Upper lobe of left lung (tissue), 6 donors: Measurements from ENCODE around the gene TCP11L2. TPM values are rescaled to one million over a fixed set of nuclear protein-coding genes. Genes with fewer than 3 reads are reported as not detected.

Experiments
- ATAC-seq, 2 donors: fragments of 200-7000 bp; cut with Tn5 transposase; one replicate each; pipeline ENCODE4 v1.9.1; 2022; ENCODE audit warnings: mild to moderate bottlenecking in 2 of 2, moderate library complexity in 2 of 2; ENCODE audit not compliant: low FRiP score in 2 of 2
- DNase-seq, 2 donors: peaks; one replicate each; pipeline ENCODE4 v3.0.0-alpha.2; 2019 to 2020
- H3K27ac ChIP-seq, 4 donors: fragments of 200-600 bp; sonication (generic); one replicate each; pipeline ENCODE4 v1.5.1; 2016 to 2019
- H3K27me3 ChIP-seq, 4 donors: fragments of 200-600 bp; sonication (generic); one replicate each; pipeline ENCODE4 v1.5.1; 2017 to 2019
- H3K36me3 ChIP-seq, 4 donors: fragments of 200-600 bp; sonication (generic); one replicate each; pipeline ENCODE4 v1.5.1; 2016 to 2019
- H3K4me1 ChIP-seq, 4 donors: fragments of 200-600 bp; sonication (generic); one replicate each; pipeline ENCODE4 v1.5.1; 2018 to 2019
- H3K4me3 ChIP-seq, 4 donors: fragments of 200-600 bp; sonication (generic); one replicate each; pipeline ENCODE4 v1.5.1; 2017 to 2019; ENCODE audit warnings: mild to moderate bottlenecking in 2 of 4, moderate library complexity in 1 of 4
- H3K9me3 ChIP-seq, 4 donors: fragments of 200-600 bp; sonication (generic); one replicate each; pipeline ENCODE4 v1.5.1; 2018 to 2019
- EP300 ChIP-seq, 4 donors: sonication (generic); formaldehyde crosslinking; IDR thresholded peaks; one replicate each; pipeline ENCODE4 v1.5.1; 2017; ENCODE audit warnings: antibody characterized with exemption in 4 of 4, control low read depth in 2 of 4
- POLR2A ChIP-seq, 4 donors: fragments of 450-650 bp; IDR thresholded peaks; one replicate each; pipeline ENCODE4 v1.5.1; 2016 to 2017; ENCODE audit warnings: antibody characterized with exemption in 4 of 4, mild to moderate bottlenecking in 2 of 4
- POLR2AphosphoS5 ChIP-seq, 2 donors: sonication (generic); formaldehyde crosslinking; IDR thresholded peaks; one replicate each; pipeline ENCODE4 v1.5.1; 2017; ENCODE audit warnings: antibody characterized with exemption in 2 of 2
- WGBS, 2 donors: methylation state at CpG; one replicate each; pipeline ENCODE4 v1.1.5; 2017 to 2018; 5-methylcytosine and 5-hydroxymethylcytosine counted together
- total RNA-seq, 6 donors: library from RNA; depleted of rRNA in 4 of 6; stranded (reverse); fragments of >200 nt in 4 of 6; gene quantifications; one replicate each; pipeline versions ENCODE4 v1.1.0 to v1.2.1, GENCODE V29; 2016 to 2021
- TF ChIP-seq, protein P1 (sequence below), 6 experiments: fragments of 450-650 bp in 4 of 6; fragments of 200-600 bp in 2 of 6; sonication (generic) in 2 of 6; IDR thresholded peaks; one replicate each; pipeline ENCODE4 v1.5.1; 2016 to 2019; ENCODE audit warnings: antibody characterized with exemption in 6 of 6
- donor health status: DM: no; HTN: no; CAD: no; lungs with moderate emphysema.
- donor health status: DM: no; HTN: yes; CAD: no; lungs with severe emphysema.

Gene TCP11L2
- total RNA-seq, 6 donors from 2014 or later = 43.2 to 77.5 (median 56.2) TPM

DNA sequence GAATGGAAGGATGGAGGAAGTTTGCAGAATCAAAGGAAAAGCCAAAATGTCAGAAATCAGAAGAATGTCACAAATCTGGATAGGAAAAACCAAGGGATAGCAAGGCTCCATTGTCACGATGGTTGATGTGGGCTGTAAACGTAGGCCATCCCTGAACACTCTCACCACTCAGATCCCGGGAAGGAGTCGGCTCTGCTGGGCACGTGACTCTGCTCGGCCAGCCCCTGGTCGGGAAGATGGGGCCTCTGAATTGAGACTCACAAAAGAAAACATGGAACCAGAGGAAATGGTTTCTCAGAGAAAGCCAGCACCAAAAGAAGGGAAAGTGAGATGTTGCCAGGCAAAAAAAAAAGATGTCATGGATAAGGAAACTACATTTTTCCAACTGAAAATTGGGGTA, 26.2 kb downstream of the TCP11L2 start:
- Histone ChIP-seq H3K36me3 (peaks cover 16 to 72% (median 25%) of the 10 kb centered on the region in 4 donors), H3K27ac (no peak overlapping the region)
- WGBS, 2 donors = 83 to 94% methylated on average over 7 of the region's 7 CpGs

DNA sequence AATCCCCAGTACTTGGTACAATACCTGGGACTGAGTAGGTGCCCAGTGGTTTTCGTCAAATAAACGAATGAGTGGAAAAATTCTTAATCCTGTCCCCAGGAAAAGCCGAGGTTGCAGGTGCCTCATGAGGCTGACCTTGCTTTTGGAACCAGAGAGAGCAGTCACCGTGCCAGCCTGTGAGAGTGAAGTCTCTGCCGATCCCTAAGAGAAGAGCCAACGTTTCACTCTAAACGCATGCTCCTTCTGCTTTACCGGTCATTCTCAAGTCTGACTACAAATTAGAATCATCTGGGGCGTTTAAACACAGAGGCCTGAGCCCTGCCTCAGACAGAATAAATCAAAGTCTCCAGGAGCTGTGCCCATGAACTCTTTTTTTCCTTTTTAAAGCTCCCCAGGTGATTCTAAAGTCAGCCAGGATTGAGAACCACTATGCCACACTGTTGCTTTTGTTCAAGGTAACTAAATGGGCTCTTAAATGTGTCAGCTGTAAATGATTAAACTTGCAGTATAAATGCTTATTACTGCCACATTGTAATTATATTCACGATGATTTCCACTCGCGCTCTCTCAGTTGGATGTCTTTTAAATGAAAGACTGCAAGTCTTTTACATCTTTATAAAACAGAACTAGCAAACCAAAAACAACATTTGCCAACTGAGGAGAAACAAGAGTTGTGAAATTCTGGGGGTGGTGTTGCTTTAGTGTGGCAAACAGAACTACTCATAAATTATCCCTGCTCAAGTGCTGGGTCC, 26.9 kb downstream of the TCP11L2 start:
- Histone ChIP-seq H3K9me3 (no peaks in the 10 kb centered on the region), H3K27me3 (no peaks in the 10 kb centered on the region), H3K36me3 (peaks cover 9 to 66% (median 21%) of the 10 kb centered on the region in 4 donors), H3K4me3 (no peak overlapping the region), H3K27ac (no peak overlapping the region), H3K4me1 (peaks cover 0 to 10% (median 2%) of the 10 kb centered on the region in 4 donors)
- DNase-seq (no peak), ATAC-seq (no peak)
- TF ChIP-seq POLR2A (IDR thresholded peaks at IDR 0.05) = no peak
- 68 to 73% methylated on average over 12 of the region's 12 CpGs for WGBS, 2 donors

More for the DNA sequence above, 26.2 kb downstream of the TCP11L2 start:
- Histone ChIP-seq H3K4me3 (no peak overlapping the region), H3K9me3 (no peaks in the 10 kb centered on the region), H3K27me3 (no peaks in the 10 kb centered on the region), H3K4me1 (peaks cover 0 to 10% (median 2%) of the 10 kb centered on the region in 4 donors)
- DNase-seq (no peak), ATAC-seq (no peak)
- TF ChIP-seq EP300 (IDR thresholded peaks at IDR 0.05) = no peak
- no peak for TF ChIP-seq POLR2A (IDR thresholded peaks at IDR 0.05)
- TF ChIP-seq, protein P1, sequence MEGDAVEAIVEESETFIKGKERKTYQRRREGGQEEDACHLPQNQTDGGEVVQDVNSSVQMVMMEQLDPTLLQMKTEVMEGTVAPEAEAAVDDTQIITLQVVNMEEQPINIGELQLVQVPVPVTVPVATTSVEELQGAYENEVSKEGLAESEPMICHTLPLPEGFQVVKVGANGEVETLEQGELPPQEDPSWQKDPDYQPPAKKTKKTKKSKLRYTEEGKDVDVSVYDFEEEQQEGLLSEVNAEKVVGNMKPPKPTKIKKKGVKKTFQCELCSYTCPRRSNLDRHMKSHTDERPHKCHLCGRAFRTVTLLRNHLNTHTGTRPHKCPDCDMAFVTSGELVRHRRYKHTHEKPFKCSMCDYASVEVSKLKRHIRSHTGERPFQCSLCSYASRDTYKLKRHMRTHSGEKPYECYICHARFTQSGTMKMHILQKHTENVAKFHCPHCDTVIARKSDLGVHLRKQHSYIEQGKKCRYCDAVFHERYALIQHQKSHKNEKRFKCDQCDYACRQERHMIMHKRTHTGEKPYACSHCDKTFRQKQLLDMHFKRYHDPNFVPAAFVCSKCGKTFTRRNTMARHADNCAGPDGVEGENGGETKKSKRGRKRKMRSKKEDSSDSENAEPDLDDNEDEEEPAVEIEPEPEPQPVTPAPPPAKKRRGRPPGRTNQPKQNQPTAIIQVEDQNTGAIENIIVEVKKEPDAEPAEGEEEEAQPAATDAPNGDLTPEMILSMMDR (IDR thresholded peaks at IDR 0.05) = no peak
- TF ChIP-seq POLR2AphosphoS5 (IDR thresholded peaks at IDR 0.05) = no peak

DNA sequence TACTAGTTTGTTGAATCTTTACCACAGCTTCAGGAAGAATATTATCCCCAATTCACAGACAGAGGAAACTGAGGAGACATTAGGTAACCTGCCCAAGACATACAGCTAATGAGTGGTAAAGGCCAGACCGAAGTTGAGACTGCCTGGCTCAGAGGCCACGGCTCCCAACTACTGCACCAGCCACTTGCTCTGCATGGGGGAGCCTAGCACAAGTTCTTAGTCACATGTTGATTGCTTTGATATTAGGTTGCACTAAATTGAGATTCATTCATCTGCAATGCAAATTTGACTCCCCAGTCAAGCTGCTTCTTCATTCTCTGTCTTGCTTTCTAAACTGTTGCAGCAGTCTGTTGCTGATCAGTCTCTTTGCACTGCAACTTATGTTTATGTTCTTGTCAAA, 29.1 kb downstream of the TCP11L2 start:
- peaks cover 0 to 14% (median 7%) of the 10 kb centered on the region in 4 donors for H3K4me1 ChIP-seq
- DNase-seq (no peak), ATAC-seq (no peak)
- no peak overlapping the region for H3K27ac ChIP-seq
- WGBS, 2 donors = 83 to 87% methylated on average over 2 of the region's 2 CpGs
- H3K36me3 ChIP-seq = peaks cover 4 to 44% (median 11%) of the 10 kb centered on the region in 4 donors
- TF ChIP-seq EP300 (IDR thresholded peaks at IDR 0.05) (no peak), POLR2A (IDR thresholded peaks at IDR 0.05) (no peak), POLR2AphosphoS5 (IDR thresholded peaks at IDR 0.05) (no peak)
- TF ChIP-seq, protein P1 (IDR thresholded peaks at IDR 0.05) = no peak
- no peaks in the 10 kb centered on the region for H3K9me3 ChIP-seq
- no peak overlapping the region for H3K4me3 ChIP-seq
- H3K27me3 ChIP-seq = no peaks in the 10 kb centered on the region

DNA sequence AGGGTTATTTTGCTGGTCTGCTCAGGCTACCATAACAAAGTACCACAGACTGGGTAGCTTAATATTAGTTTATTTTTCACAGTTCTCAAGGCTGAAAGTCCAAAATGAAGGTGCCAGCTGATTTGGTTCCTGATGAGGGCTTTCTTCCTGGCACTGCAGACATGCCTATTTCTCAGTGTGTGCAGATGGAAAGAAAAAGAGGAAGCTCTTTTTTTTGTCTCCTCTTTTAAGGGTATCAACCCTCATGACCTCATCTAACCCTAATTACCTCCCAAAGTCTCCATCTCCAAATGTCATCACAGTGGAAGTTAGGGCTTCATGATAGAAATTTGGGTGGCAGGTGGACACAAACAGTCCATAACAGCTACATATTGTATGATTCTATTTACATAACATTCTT, 30.0 kb downstream of the TCP11L2 start:
- TF ChIP-seq EP300 (IDR thresholded peaks at IDR 0.05) (no peak), POLR2A (IDR thresholded peaks at IDR 0.05) (no peak), POLR2AphosphoS5 (IDR thresholded peaks at IDR 0.05) (no peak)
- TF ChIP-seq, protein P1 (IDR thresholded peaks at IDR 0.05) = no peak
- no peaks in the 10 kb centered on the region for H3K27me3 ChIP-seq
- no peaks in the 10 kb centered on the region for H3K9me3 ChIP-seq
- H3K4me1 ChIP-seq = peaks cover 0 to 14% (median 7%) of the 10 kb centered on the region in 4 donors
- DNase-seq (no peak), ATAC-seq (no peak)
- H3K36me3 ChIP-seq = peaks cover 4 to 34% (median 11%) of the 10 kb centered on the region in 4 donors
- no peak overlapping the region for H3K27ac ChIP-seq
- no peak overlapping the region for H3K4me3 ChIP-seq

DNA sequence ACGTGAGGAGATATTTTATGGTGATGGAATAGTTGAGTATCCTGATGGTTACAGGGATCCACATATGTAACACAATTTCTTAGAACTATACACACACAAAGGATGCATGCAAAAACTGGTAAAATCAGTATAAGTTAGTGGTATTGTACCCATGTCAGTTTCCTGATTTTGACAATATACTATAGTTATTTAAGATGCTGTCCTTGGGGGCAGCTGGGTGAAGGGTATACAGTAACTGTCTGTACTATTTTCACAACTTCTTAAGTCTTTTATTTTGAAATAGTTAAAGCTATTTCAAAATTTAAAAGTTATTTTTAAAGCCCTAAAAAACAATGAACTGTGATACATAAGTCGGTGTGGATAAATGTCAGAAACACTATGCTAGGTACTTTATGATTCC, 30.5 kb downstream of the TCP11L2 start:
- no peak overlapping the region for H3K27ac ChIP-seq
- TF ChIP-seq EP300 (IDR thresholded peaks at IDR 0.05) = no peak
- TF ChIP-seq, protein P1 (IDR thresholded peaks at IDR 0.05) = no peak
- TF ChIP-seq POLR2A (IDR thresholded peaks at IDR 0.05) = no peak
- TF ChIP-seq POLR2AphosphoS5 (IDR thresholded peaks at IDR 0.05) = no peak
- H3K4me1 ChIP-seq = peaks cover 0 to 14% (median 7%) of the 10 kb centered on the region in 4 donors
- no peaks in the 10 kb centered on the region for H3K9me3 ChIP-seq
- 56 to 88% methylated on average over 2 of the region's 2 CpGs for WGBS, 2 donors
- DNase-seq = no peak
- H3K27me3 ChIP-seq = no peaks in the 10 kb centered on the region
- ATAC-seq = no peak
- H3K36me3 ChIP-seq = peaks cover 4 to 32% (median 11%) of the 10 kb centered on the region in 4 donors
- no peak overlapping the region for H3K4me3 ChIP-seq
